Stimulated activated CD8-positive, alpha-beta memory T cell treated with anti-CD3 and anti-CD28 coated beads, Interleukin-7, amount 100 ng/mL, for 48 hours (primary cell): Measurements from ENCODE around the gene TMEM86A.

Source experiments
- DNase-seq, 2 donors: peaks; one replicate each; pipeline ENCODE4 v3.0.0-alpha.2; 2020; ENCODE audit warnings: low read depth in 1 of 2; ENCODE audit errors: extremely low read depth in 1 of 2

TMEM86A gene

GRCh38 chr11:18752502-18752901 lies 53.9 kb downstream of the TMEM86A start:
- no peak for DNase-seq

GRCh38 chr11:18754308-18754707 lies 55.7 kb downstream of the TMEM86A start:
- DNase-seq, result no peak
